Panc1 (cell line): ENCODE results near the gene BCL2L11.

Source experiments
- TCF7L2 ChIP-seq: IDR thresholded peaks from 2 replicates; pipeline ENCODE4 v1.6.1; 2011; ENCODE audit warnings: mild to moderate bottlenecking, low read depth, low read length, inconsistent platforms
- TF ChIP-seq, protein P1 (sequence below): fragments of 450-650 bp; IDR thresholded peaks from 2 replicates; pipeline ENCODE4 v1.5.1; 2017; ENCODE audit warnings: mild to moderate bottlenecking

GRCh38 chr2:111133603-111134002 lies 12.9 kb downstream of the BCL2L11 start:
- TF ChIP-seq, protein P1, sequence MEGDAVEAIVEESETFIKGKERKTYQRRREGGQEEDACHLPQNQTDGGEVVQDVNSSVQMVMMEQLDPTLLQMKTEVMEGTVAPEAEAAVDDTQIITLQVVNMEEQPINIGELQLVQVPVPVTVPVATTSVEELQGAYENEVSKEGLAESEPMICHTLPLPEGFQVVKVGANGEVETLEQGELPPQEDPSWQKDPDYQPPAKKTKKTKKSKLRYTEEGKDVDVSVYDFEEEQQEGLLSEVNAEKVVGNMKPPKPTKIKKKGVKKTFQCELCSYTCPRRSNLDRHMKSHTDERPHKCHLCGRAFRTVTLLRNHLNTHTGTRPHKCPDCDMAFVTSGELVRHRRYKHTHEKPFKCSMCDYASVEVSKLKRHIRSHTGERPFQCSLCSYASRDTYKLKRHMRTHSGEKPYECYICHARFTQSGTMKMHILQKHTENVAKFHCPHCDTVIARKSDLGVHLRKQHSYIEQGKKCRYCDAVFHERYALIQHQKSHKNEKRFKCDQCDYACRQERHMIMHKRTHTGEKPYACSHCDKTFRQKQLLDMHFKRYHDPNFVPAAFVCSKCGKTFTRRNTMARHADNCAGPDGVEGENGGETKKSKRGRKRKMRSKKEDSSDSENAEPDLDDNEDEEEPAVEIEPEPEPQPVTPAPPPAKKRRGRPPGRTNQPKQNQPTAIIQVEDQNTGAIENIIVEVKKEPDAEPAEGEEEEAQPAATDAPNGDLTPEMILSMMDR, result no peak
- TF ChIP-seq TCF7L2, result no peak
